NCI-H1048 (cell line): ENCODE data around the gene SH3GLB2.

Experiments
- DNase-seq: peaks from one replicate; lab custom pipeline; 2025; lab: John Stamatoyannopoulos, UW

The SH3GLB2 gene

GRCh38 chr9:129028192-129028966 lies at the start of gene SH3GLB2:
Gene SH3GLB2 (minus strand): TSS chr9:129028331. CDS start chr9:129028154, 177 bp downstream.
- peak; percentile 66 for DNase-seq

GRCh38 chr9:129077236-129077635 lies 49.1 kb upstream of the SH3GLB2 start:
- DNase-seq = no peak

GRCh38 chr9:129076640-129077037 lies 48.5 kb upstream of the SH3GLB2 start:
- DNase-seq = no peak

GRCh38 chr9:129075996-129076639 lies 48.0 kb upstream of the SH3GLB2 start:
- DNase-seq = no peak

GRCh38 chr9:129074106-129074505 lies 46.0 kb upstream of the SH3GLB2 start:
- DNase-seq = no peak

- DNase-seq = no peak
These were observed 45.3 kb upstream of the SH3GLB2 start for GRCh38 chr9:129073404-129073803.

GRCh38 chr9:129072171-129072570 lies 44.0 kb upstream of the SH3GLB2 start:
- no peak for DNase-seq

GRCh38 chr9:129071526-129072126 lies 43.5 kb upstream of the SH3GLB2 start:
- DNase-seq = peak; percentile 38

GRCh38 chr9:129070696-129071525 lies 42.8 kb upstream of the SH3GLB2 start:
- no peak for DNase-seq

GRCh38 chr9:129069862-129070641 lies 41.9 kb upstream of the SH3GLB2 start:
- no peak for DNase-seq

- DNase-seq = no peak
These were observed 41.1 kb upstream of the SH3GLB2 start for GRCh38 chr9:129068990-129069861.

GRCh38 chr9:129068110-129068509 lies 40.0 kb upstream of the SH3GLB2 start:
- DNase-seq = no peak

- DNase-seq = no peak
These were observed 36.4 kb upstream of the SH3GLB2 start for GRCh38 chr9:129064499-129064908.

- no peak for DNase-seq
These were observed 34.9 kb upstream of the SH3GLB2 start for GRCh38 chr9:129063061-129063460.

GRCh38 chr9:129060991-129061390 lies 32.9 kb upstream of the SH3GLB2 start:
- no peak for DNase-seq

GRCh38 chr9:129059796-129060785 lies 32.0 kb upstream of the SH3GLB2 start:
- no peak for DNase-seq

- DNase-seq = no peak
These were observed 31.0 kb upstream of the SH3GLB2 start for GRCh38 chr9:129058965-129059795.

GRCh38 chr9:129054163-129054851 lies 26.2 kb upstream of the SH3GLB2 start:
- DNase-seq = no peak
